ENCODE results near the gene ZBTB7C. TPM values are rescaled to one million over a fixed set of nuclear protein-coding genes. Genes with fewer than 3 reads are reported as not detected.

Gene ZBTB7C
- total and polyA plus RNA-seq, 2 of the 8 experiments (the other 6 are each of a cell fraction or from before 2014, with no cell fraction given) = 0.15 to 0.45 TPM

DNA sequence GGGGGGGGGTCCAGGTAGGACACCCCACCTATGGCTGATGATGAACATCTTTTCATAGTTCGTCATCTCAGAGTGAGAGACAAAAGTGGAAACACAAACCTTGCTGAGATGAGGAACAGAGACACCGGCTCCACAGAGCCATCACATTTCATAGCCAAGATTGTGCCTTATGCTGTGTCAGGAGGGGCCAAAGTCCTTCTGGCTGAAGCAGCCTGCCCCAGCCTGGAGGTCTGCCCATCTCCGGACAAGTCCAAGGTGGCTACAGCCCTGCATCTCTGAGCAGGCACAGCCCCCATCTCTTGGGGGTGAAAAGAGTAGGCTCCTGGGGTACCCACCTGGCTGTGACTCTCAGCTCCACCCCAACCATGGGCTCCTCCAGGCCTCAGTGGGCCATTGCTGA lies 70.3 kb downstream of the ZBTB7C start:
- no peak overlapping the region for H2BK15ac ChIP-seq (ENCODE audit: low read length)
- 88% methylated on average over 3 of the region's 3 CpGs; no CpG with 5 or more reads in 1 of the 2 experiments for WGBS, 2 experiments (ENCODE audit: extremely low coverage in 1 of 2, insufficient coverage in 1 of 2, insufficient read length in 1 of 2, insufficient replicate concordance in 2 of 2, low coverage in 1 of 2, low lambda C conversion rate in 2 of 2, missing lambda C conversion rate in 1 of 2)
- H3K23ac ChIP-seq (ENCODE audit: insufficient read length) = no peak overlapping the region
- H3K27ac ChIP-seq (ENCODE audit: low read depth, low read length) = no peak overlapping the region
- H2BK12ac ChIP-seq (ENCODE audit: low read depth, low read length) = no peak overlapping the region
- no peak overlapping the region for H3K18ac ChIP-seq (ENCODE audit: extremely low read depth, low read length)
- FAIRE-seq = no peak
- no peak for DNase-seq (ENCODE audit: low read depth in 1 of 2, low spot score in 2 of 2)
- no peaks in the 10 kb centered on the region for H3K23me2 ChIP-seq (ENCODE audit: low read depth, low read length)
- no peak overlapping the region for H3K56ac ChIP-seq (replicated peaks; ENCODE audit: insufficient read length, low read depth, low read length)
- no peak overlapping the region for H3K14ac ChIP-seq (ENCODE audit: insufficient read length)
- no peaks in the 10 kb centered on the region for H3K79me1 ChIP-seq (ENCODE audit: low read depth, low read length)
- no peaks in the 10 kb centered on the region for H3K36me3 ChIP-seq (ENCODE audit: control insufficient read depth in 2 of 4, insufficient read depth in 4 of 4, low read length in 3 of 4)
- CTCF ChIA-PET (ENCODE audit: partially characterized antibody) = interaction anchor here (1.3 to 4.2 kb wide), 3 partner anchors 13 to 108 kb away, joined by 3 to 23 read pairs (median 3); no protein-coding TSS in a partner anchor
- no peak overlapping the region for H4K91ac ChIP-seq (replicated peaks; ENCODE audit: insufficient read length, low read length)
- H2BK120ac ChIP-seq (replicated peaks; ENCODE audit: low read depth, low read length) = no peak overlapping the region
- POLR2A ChIA-PET (ENCODE audit: partially characterized antibody) = no interaction called here
- peaks cover 0 to 6% (median 3%) of the 10 kb centered on the region in 4 experiments; a peak in 5 of 7 replicates for H3K4me1 ChIP-seq (replicated peaks in 1 of 4; ENCODE audit: control insufficient read depth in 3 of 4, insufficient read depth in 4 of 4, low read length in 3 of 4)
- no peaks in the 10 kb centered on the region; a peak in 1 of 7 replicates for H3K27me3 ChIP-seq (replicated peaks in 1 of 4; ENCODE audit: control insufficient read depth in 3 of 4, extremely low read depth in 1 of 4, insufficient read depth in 3 of 4, low read length in 3 of 4)
- H3K4ac ChIP-seq (replicated peaks; ENCODE audit: insufficient read length, low read depth, low read length) = no peak overlapping the region
- H2BK20ac ChIP-seq (ENCODE audit: low read length) = no peak overlapping the region
- H3K4me3 ChIP-seq (ENCODE audit: extremely low read depth in 1 of 4, insufficient read depth in 2 of 4, low read depth in 3 of 4, low read length in 4 of 4) = no peak overlapping the region
- H3K79me2 ChIP-seq (ENCODE audit: control insufficient read depth in 1 of 2, insufficient read depth in 2 of 2, low read length in 2 of 2) = no peaks in the 10 kb centered on the region
- H3K9ac ChIP-seq (replicated peaks in 1 of 4; ENCODE audit: extremely low read depth in 1 of 4, low read depth in 3 of 4, low read length in 3 of 4) = no peak overlapping the region
- H3K4me2 ChIP-seq (ENCODE audit: insufficient read depth in 1 of 2, low read depth in 2 of 2, low read length in 2 of 2) = no peak overlapping the region
- no peak overlapping the region for H2BK5ac ChIP-seq (ENCODE audit: low read depth, low read length)
- H4K20me1 ChIP-seq (replicated peaks in 1 of 2; ENCODE audit: control insufficient read depth in 1 of 2, insufficient read depth in 2 of 2, low read length in 2 of 2) = no peaks in the 10 kb centered on the region
- no peak overlapping the region for H4K5ac ChIP-seq (ENCODE audit: insufficient read length, low read depth, low read length)
- H3K9me3 ChIP-seq (ENCODE audit: insufficient read depth in 2 of 2, low read depth in 1 of 2, low read length in 1 of 2) = no peaks in the 10 kb centered on the region
- H4K8ac ChIP-seq (ENCODE audit: extremely low read depth, insufficient read depth, low read length) = no peak overlapping the region
- no peak overlapping the region for H2AFZ ChIP-seq (ENCODE audit: low read length)
- no peak overlapping the region for H2AK5ac ChIP-seq (ENCODE audit: low read depth, low read length)
- TF ChIP-seq RXRA (IDR thresholded peaks at IDR 0.05; ENCODE audit: insufficient read depth, low read depth, low read length) (no peak), BCL11A (IDR thresholded peaks at IDR 0.05; ENCODE audit: low read depth in 2 of 2, low read length in 2 of 2) (no peak), ASH2L (IDR thresholded peaks at IDR 0.05; ENCODE audit: low read length) (no peak), EGR1 (IDR thresholded peaks at IDR 0.05; ENCODE audit: borderline replicate concordance, low read depth, low read length) (no peak), RAD21 (IDR thresholded peaks at IDR 0.05 in 1 of 2, conservative IDR thresholded peaks at IDR 0.05 in 1 of 2; ENCODE audit: low read depth in 2 of 2, low read length in 2 of 2) (no peak), PHF8 (conservative IDR thresholded peaks at IDR 0.05; ENCODE audit: low read depth, low read length) (no peak), JUND (IDR thresholded peaks at IDR 0.05; ENCODE audit: low read length) (no peak), GTF2F1 (IDR thresholded peaks at IDR 0.05; ENCODE audit: borderline replicate concordance, low read depth, low read length) (no peak)
- TF ChIP-seq, protein P1, sequence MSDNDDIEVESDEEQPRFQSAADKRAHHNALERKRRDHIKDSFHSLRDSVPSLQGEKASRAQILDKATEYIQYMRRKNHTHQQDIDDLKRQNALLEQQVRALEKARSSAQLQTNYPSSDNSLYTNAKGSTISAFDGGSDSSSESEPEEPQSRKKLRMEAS (IDR thresholded peaks at IDR 0.05) = no peak
- TF ChIP-seq, protein P2, sequence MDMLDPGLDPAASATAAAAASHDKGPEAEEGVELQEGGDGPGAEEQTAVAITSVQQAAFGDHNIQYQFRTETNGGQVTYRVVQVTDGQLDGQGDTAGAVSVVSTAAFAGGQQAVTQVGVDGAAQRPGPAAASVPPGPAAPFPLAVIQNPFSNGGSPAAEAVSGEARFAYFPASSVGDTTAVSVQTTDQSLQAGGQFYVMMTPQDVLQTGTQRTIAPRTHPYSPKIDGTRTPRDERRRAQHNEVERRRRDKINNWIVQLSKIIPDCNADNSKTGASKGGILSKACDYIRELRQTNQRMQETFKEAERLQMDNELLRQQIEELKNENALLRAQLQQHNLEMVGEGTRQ (IDR thresholded peaks at IDR 0.05; ENCODE audit: low read length) = no peak
- TF ChIP-seq, protein P3, sequence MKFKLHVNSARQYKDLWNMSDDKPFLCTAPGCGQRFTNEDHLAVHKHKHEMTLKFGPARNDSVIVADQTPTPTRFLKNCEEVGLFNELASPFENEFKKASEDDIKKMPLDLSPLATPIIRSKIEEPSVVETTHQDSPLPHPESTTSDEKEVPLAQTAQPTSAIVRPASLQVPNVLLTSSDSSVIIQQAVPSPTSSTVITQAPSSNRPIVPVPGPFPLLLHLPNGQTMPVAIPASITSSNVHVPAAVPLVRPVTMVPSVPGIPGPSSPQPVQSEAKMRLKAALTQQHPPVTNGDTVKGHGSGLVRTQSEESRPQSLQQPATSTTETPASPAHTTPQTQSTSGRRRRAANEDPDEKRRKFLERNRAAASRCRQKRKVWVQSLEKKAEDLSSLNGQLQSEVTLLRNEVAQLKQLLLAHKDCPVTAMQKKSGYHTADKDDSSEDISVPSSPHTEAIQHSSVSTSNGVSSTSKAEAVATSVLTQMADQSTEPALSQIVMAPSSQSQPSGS (IDR thresholded peaks at IDR 0.05; ENCODE audit: low read length) = no peak
